Neural crest cell (in vitro differentiated cells): ENCODE results near the gene TLCD3A. TPM values are rescaled to one million over a fixed set of nuclear protein-coding genes. Genes with fewer than 3 reads are reported as not detected.

Source experiments
- DNase-seq: peaks from one replicate; pipeline ENCODE4 v3.0.0; 2021; ENCODE audit warnings: low read depth, mixed read lengths, low spot score
- H3K27ac Mint-ChIP-seq: one replicate; pipeline ENCODE4 v1.8.0; 2021; ENCODE audit warnings: mild to moderate bottlenecking, mixed read lengths; ENCODE audit not compliant: unreplicated experiment
- H3K27me3 Mint-ChIP-seq: 2 replicates; pipeline ENCODE4 v1.8.0; 2021; ENCODE audit warnings: low read depth, mild to moderate bottlenecking, mixed read lengths
- H3K36me3 Mint-ChIP-seq: 2 replicates; pipeline ENCODE4 v1.8.0; 2021; ENCODE audit warnings: low read depth, mild to moderate bottlenecking, mixed read lengths
- H3K4me1 Mint-ChIP-seq: 2 replicates; pipeline ENCODE4 v1.8.0; 2021; ENCODE audit warnings: mixed read lengths
- H3K4me3 Mint-ChIP-seq: one replicate; pipeline ENCODE4 v1.8.0; 2021; ENCODE audit warnings: mild to moderate bottlenecking, mixed read lengths
- H3K9me3 Mint-ChIP-seq: 2 replicates; pipeline ENCODE4 v1.8.0; 2021; ENCODE audit warnings: mixed read lengths
- total RNA-seq: library from RNA; stranded (reverse); gene quantifications from 2 replicates; pipeline ENCODE4 v1.2.1, GENCODE V29; 2021
- TF ChIP-seq, protein P1 (sequence below): fragments of 200-600 bp; sonication (generic); conservative IDR thresholded peaks from 2 replicates; pipeline ENCODE4 v1.5.0; 2021; ENCODE audit warnings: antibody characterized with exemption, mild to moderate bottlenecking

The TLCD3A gene
- total RNA-seq, 1 donor from 2014 or later, result 22.5 TPM

DNA sequence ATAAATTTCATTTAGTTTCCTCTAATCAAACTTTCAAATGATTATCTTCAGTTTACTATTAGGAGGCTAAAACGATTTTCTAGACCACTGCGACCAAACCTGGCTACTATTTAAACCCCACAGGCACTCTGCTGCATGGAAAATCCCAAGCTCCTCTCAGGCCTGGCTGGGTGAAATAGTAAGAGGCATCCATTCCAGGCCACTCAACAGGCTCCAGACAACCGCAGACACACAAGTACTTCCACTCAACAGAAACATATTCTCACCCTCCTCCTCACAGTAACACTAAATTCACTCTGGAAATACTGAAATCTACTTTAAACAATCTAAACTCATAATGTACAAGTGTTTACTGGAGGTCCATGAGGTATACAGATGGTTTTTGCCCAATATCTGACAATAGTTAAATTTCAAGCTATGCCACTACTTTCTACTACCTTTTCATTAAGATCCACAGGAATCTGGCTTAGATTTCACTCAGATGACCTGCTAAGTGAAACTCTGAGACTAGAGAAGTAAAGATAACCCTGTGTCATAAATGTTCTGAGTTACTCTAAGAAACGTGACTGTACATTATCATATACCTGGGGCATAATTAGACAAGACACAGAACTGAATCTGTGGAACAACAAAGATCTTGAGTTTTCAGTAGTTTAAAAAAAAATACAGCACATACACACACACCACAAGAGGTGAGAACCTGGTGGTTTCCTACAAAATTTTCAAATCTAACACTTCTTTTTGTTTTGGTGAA, 28.1 kb upstream of the TLCD3A start:
- DNase-seq, result no peak
- TF ChIP-seq, protein P1, sequence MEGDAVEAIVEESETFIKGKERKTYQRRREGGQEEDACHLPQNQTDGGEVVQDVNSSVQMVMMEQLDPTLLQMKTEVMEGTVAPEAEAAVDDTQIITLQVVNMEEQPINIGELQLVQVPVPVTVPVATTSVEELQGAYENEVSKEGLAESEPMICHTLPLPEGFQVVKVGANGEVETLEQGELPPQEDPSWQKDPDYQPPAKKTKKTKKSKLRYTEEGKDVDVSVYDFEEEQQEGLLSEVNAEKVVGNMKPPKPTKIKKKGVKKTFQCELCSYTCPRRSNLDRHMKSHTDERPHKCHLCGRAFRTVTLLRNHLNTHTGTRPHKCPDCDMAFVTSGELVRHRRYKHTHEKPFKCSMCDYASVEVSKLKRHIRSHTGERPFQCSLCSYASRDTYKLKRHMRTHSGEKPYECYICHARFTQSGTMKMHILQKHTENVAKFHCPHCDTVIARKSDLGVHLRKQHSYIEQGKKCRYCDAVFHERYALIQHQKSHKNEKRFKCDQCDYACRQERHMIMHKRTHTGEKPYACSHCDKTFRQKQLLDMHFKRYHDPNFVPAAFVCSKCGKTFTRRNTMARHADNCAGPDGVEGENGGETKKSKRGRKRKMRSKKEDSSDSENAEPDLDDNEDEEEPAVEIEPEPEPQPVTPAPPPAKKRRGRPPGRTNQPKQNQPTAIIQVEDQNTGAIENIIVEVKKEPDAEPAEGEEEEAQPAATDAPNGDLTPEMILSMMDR, result no peak
- peaks cover 2% of the 10 kb centered on the region for H3K36me3 Mint-ChIP-seq
- H3K4me1 Mint-ChIP-seq, result peaks cover 5% of the 10 kb centered on the region
- H3K27ac Mint-ChIP-seq, result no peak overlapping the region
- H3K9me3 Mint-ChIP-seq, result no peaks in the 10 kb centered on the region
- H3K4me3 Mint-ChIP-seq, result no peak overlapping the region
- H3K27me3 Mint-ChIP-seq, result no peaks in the 10 kb centered on the region

DNA sequence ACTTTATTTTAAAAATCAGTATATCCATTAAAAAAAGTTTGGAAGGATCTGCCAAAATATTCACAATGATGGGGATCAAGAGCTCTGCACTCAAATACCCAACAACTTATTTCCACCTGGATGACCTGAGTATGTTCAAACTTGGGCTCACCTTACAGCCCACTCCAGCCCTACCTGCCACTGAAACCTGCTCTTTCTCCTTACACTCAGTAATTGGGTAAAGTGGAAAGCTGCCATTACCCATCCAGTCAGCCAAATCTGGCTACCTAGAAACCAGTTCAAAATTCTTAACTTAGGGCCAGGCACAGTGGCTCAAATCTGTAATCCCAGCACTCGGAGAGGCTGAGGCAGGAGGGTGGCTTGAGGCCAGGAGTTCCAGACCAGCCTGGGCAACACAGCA, 27.4 kb upstream of the TLCD3A start:
- no peaks in the 10 kb centered on the region for H3K27me3 Mint-ChIP-seq
- H3K9me3 Mint-ChIP-seq, result no peaks in the 10 kb centered on the region
- peaks cover 5% of the 10 kb centered on the region for H3K4me1 Mint-ChIP-seq
- H3K36me3 Mint-ChIP-seq, result peaks cover 5% of the 10 kb centered on the region
- DNase-seq, result no peak
- TF ChIP-seq, protein P1, result no peak
- no peak overlapping the region for H3K4me3 Mint-ChIP-seq
- no peak overlapping the region for H3K27ac Mint-ChIP-seq

DNA sequence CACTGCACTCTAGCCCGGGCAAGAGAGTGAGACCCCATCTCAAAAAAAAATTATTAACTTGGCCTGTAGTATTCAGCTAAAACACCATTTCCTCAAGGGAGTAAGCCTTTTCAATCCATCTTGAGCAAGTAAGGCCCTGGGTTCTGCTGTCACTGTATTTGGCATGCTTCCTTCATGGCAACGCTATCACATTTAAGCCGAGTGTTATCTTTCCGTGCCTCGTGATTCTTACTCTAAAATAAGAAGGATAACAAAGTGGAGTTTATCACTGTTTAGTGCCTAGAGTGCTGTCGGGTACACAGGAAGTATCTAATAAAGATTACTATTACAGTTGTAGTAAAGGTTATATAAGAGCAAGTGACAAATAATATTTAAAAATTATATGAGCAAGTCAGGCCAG, 26.5 kb upstream of the TLCD3A start:
- Mint-ChIP-seq H3K9me3 (no peaks in the 10 kb centered on the region), H3K4me1 (peaks cover 5% of the 10 kb centered on the region), H3K36me3 (peaks cover 5% of the 10 kb centered on the region), H3K27me3 (no peaks in the 10 kb centered on the region), H3K4me3 (no peak overlapping the region), H3K27ac (no peak overlapping the region)
- no peak for DNase-seq
- TF ChIP-seq, protein P1, result no peak

DNA sequence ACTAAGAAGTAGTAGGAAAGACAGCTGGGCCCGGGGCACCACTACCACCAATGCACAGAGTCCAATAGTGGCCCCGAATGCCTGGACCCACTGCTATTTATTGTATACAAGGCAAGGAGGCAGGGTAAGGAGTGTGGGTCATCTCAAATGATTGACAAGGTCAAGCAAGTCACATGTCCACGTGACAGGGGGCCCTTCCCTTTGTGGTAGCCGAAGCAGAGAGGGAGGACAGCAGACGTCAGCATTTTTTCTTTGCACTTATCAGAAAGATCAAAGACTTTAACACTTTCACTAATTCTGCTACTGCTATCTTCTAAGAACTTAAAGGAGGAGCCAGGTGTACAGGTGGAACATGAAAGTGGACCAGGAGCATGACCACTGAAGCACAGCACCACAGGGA, 24.3 kb upstream of the TLCD3A start:
- Mint-ChIP-seq H3K4me3 (peak overlapping the region; percentile 61), H3K4me1 (peaks cover 10% of the 10 kb centered on the region)

DNA sequence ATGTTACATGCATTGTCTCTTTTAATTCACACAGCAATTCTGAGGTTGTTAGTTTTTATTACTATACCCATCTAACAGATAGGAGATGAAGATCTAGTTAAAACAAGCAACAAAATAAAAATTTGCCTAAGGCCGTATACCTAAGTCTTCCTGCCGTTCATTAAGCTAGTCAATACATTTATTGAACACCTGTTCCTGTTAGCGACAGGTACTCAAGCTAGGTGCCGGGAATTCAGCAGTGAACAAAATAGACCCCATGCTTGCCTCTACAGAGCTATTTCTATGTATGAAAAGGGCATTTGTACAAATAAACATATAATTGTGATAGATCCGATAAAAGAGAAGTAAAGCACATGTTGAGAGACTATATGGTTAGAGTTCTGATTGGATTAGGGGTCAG, 14.3 kb upstream of the TLCD3A start:
- Mint-ChIP-seq H3K27ac (no peak overlapping the region), H3K36me3 (no peaks in the 10 kb centered on the region), H3K4me3 (peak overlapping the region; percentile 50), H3K27me3 (no peaks in the 10 kb centered on the region), H3K9me3 (no peaks in the 10 kb centered on the region), H3K4me1 (peaks cover 16% of the 10 kb centered on the region)
- TF ChIP-seq, protein P1, result no peak
- no peak for DNase-seq

More for the DNA sequence above, 24.3 kb upstream of the TLCD3A start:
- TF ChIP-seq, protein P1, result no peak
- H3K27me3 Mint-ChIP-seq, result no peaks in the 10 kb centered on the region
- H3K9me3 Mint-ChIP-seq, result no peaks in the 10 kb centered on the region
- peaks cover 5% of the 10 kb centered on the region for H3K36me3 Mint-ChIP-seq
- DNase-seq, result no peak
- H3K27ac Mint-ChIP-seq, result no peak overlapping the region
